Stomach (tissue), 4 donors: ENCODE data around the gene SPOCK3.

Experiments used
- EP300 ChIP-seq: sonication (generic); formaldehyde crosslinking; IDR thresholded peaks from one replicate; pipeline ENCODE4 v1.6.1; 2017; ENCODE audit warnings: antibody characterized with exemption
- TF ChIP-seq, protein P1 (sequence below), 7 experiments: fragments of 450-650 bp in 4 of 7; fragments of 200-600 bp in 3 of 7; sonication (generic) in 3 of 7; IDR thresholded peaks; one replicate each; pipeline ENCODE4 v1.5.1; 2016 to 2019; ENCODE audit warnings: antibody characterized with exemption in 7 of 7, control low read depth in 2 of 7, mild to moderate bottlenecking in 1 of 7

DNA sequence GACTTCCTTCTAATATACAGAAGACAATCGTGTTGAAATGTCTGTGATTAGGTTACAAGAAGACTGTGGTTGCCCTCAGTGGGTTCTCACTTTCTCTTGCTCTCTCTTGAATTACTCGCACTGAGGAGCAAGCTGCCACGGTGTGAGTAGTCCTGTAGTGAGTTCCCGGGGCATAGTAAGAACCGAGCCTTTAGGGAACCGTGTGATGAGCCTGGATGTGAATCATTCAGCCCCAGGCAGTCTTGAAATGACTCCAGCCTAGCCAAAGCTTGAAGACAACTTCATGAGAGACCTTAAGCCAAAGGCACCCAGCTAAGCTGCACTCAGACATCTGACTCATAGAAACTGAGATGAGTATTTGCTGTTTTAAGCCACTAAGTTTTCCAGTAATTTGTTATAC, 292.7 kb downstream of the SPOCK3 start:
- TF ChIP-seq, protein P1, sequence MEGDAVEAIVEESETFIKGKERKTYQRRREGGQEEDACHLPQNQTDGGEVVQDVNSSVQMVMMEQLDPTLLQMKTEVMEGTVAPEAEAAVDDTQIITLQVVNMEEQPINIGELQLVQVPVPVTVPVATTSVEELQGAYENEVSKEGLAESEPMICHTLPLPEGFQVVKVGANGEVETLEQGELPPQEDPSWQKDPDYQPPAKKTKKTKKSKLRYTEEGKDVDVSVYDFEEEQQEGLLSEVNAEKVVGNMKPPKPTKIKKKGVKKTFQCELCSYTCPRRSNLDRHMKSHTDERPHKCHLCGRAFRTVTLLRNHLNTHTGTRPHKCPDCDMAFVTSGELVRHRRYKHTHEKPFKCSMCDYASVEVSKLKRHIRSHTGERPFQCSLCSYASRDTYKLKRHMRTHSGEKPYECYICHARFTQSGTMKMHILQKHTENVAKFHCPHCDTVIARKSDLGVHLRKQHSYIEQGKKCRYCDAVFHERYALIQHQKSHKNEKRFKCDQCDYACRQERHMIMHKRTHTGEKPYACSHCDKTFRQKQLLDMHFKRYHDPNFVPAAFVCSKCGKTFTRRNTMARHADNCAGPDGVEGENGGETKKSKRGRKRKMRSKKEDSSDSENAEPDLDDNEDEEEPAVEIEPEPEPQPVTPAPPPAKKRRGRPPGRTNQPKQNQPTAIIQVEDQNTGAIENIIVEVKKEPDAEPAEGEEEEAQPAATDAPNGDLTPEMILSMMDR (IDR thresholded peaks at IDR 0.05) = no peak
- no peak for TF ChIP-seq EP300
